ENCODE measurements around the gene TTI1. TPM values are rescaled to one million over a fixed set of nuclear protein-coding genes. Genes with fewer than 3 reads are reported as not detected.

TTI1 gene
- total RNA-seq, 2 experiments from 2014 or later, result 29.3 to 32.2 TPM

GRCh38 chr20:37938954-37939353 lies 94.3 kb downstream of the TTI1 start:
- Mint-ChIP-seq H3K27me3 (ENCODE audit: low read depth) (no peaks in the 10 kb centered on the region), H3K9me3 (ENCODE audit: insufficient read depth) (no peaks in the 10 kb centered on the region), H3K4me3 (no peak overlapping the region), H3K4me1 (ENCODE audit: low read depth) (no peaks in the 10 kb centered on the region), H3K36me3 (ENCODE audit: low read depth) (no peaks in the 10 kb centered on the region), H3K27ac (no peak overlapping the region)
- ChIA-PET POLR2A (no interaction called here), CTCF (no interaction called here)
- no peak for ATAC-seq
- no peak for DNase-seq

- Mint-ChIP-seq H3K27ac (no peak overlapping the region), H3K4me3 (no peak overlapping the region), H3K36me3 (ENCODE audit: low read depth) (no peaks in the 10 kb centered on the region), H3K4me1 (ENCODE audit: low read depth) (no peaks in the 10 kb centered on the region), H3K9me3 (ENCODE audit: insufficient read depth) (no peaks in the 10 kb centered on the region), H3K27me3 (ENCODE audit: low read depth) (no peaks in the 10 kb centered on the region)
- DNase-seq (no peak), ATAC-seq (no peak)
- ChIA-PET POLR2A (no interaction called here), CTCF (no interaction called here)
Observed at GRCh38 chr20:37938181-37938750, 95.0 kb downstream of the TTI1 start.

GRCh38 chr20:37937686-37938085 lies 95.6 kb downstream of the TTI1 start:
- H3K27ac Mint-ChIP-seq, result no peak overlapping the region
- DNase-seq (no peak), ATAC-seq (no peak)
- H3K4me3 Mint-ChIP-seq, result no peak overlapping the region
- H3K27me3 Mint-ChIP-seq (ENCODE audit: low read depth), result peaks cover under 1% of the 10 kb centered on the region
- no peaks in the 10 kb centered on the region for H3K9me3 Mint-ChIP-seq (ENCODE audit: insufficient read depth)
- no peaks in the 10 kb centered on the region for H3K4me1 Mint-ChIP-seq (ENCODE audit: low read depth)
- POLR2A ChIA-PET, result no interaction called here
- H3K36me3 Mint-ChIP-seq (ENCODE audit: low read depth), result no peaks in the 10 kb centered on the region
- CTCF ChIA-PET, result no interaction called here

- no peaks in the 10 kb centered on the region for H3K4me1 Mint-ChIP-seq (ENCODE audit: low read depth)
- H3K27me3 Mint-ChIP-seq (ENCODE audit: low read depth), result peaks cover 3% of the 10 kb centered on the region
- ChIA-PET POLR2A (no interaction called here), CTCF (no interaction called here)
- ATAC-seq (no peak), DNase-seq (no peak)
- H3K27ac Mint-ChIP-seq, result no peak overlapping the region
- no peaks in the 10 kb centered on the region for H3K36me3 Mint-ChIP-seq (ENCODE audit: low read depth)
- H3K4me3 Mint-ChIP-seq, result no peak overlapping the region
- H3K9me3 Mint-ChIP-seq (ENCODE audit: insufficient read depth), result no peaks in the 10 kb centered on the region
Observed at GRCh38 chr20:37936451-37936850, 96.8 kb downstream of the TTI1 start.

- H3K4me1 Mint-ChIP-seq (ENCODE audit: low read depth), result no peaks in the 10 kb centered on the region
- POLR2A ChIA-PET, result no interaction called here
- no peaks in the 10 kb centered on the region for H3K36me3 Mint-ChIP-seq (ENCODE audit: low read depth)
- H3K4me3 Mint-ChIP-seq, result no peak overlapping the region
- CTCF ChIA-PET, result no interaction called here
- DNase-seq, result no peak
- ATAC-seq, result no peak
- no peak overlapping the region for H3K27ac Mint-ChIP-seq
- H3K27me3 Mint-ChIP-seq (ENCODE audit: low read depth), result peaks cover 3% of the 10 kb centered on the region
- no peaks in the 10 kb centered on the region for H3K9me3 Mint-ChIP-seq (ENCODE audit: insufficient read depth)
Observed at GRCh38 chr20:37936041-37936440, 97.2 kb downstream of the TTI1 start.

- ChIA-PET POLR2A (no interaction called here), CTCF (no interaction called here)
- Mint-ChIP-seq H3K9me3 (ENCODE audit: insufficient read depth) (no peaks in the 10 kb centered on the region), H3K4me1 (ENCODE audit: low read depth) (no peaks in the 10 kb centered on the region), H3K27me3 (ENCODE audit: low read depth) (peaks cover 4% of the 10 kb centered on the region), H3K4me3 (no peak overlapping the region), H3K27ac (no peak overlapping the region), H3K36me3 (ENCODE audit: low read depth) (no peaks in the 10 kb centered on the region)
- DNase-seq (no peak), ATAC-seq (no peak)
Observed at GRCh38 chr20:37935435-37935834, 97.8 kb downstream of the TTI1 start.

- H3K4me1 Mint-ChIP-seq (ENCODE audit: low read depth), result no peaks in the 10 kb centered on the region
- no peaks in the 10 kb centered on the region for H3K9me3 Mint-ChIP-seq (ENCODE audit: insufficient read depth)
- ATAC-seq (no peak), DNase-seq (no peak)
- ChIA-PET POLR2A (no interaction called here), CTCF (no interaction called here)
- no peaks in the 10 kb centered on the region for H3K36me3 Mint-ChIP-seq (ENCODE audit: low read depth)
- H3K27me3 Mint-ChIP-seq (ENCODE audit: low read depth), result peaks cover 6% of the 10 kb centered on the region
- H3K27ac Mint-ChIP-seq, result no peak overlapping the region
- no peak overlapping the region for H3K4me3 Mint-ChIP-seq
Observed at GRCh38 chr20:37934634-37935375, 98.5 kb downstream of the TTI1 start.

- POLR2A ChIA-PET, result no interaction called here
- H3K4me1 Mint-ChIP-seq (ENCODE audit: low read depth), result no peaks in the 10 kb centered on the region
- H3K27me3 Mint-ChIP-seq (ENCODE audit: low read depth), result peaks cover 10% of the 10 kb centered on the region
- no peak overlapping the region for H3K27ac Mint-ChIP-seq
- DNase-seq (no peak), ATAC-seq (no peak)
- no peaks in the 10 kb centered on the region for H3K9me3 Mint-ChIP-seq (ENCODE audit: insufficient read depth)
- no peaks in the 10 kb centered on the region for H3K36me3 Mint-ChIP-seq (ENCODE audit: low read depth)
- CTCF ChIA-PET, result no interaction called here
- no peak overlapping the region for H3K4me3 Mint-ChIP-seq
Observed at GRCh38 chr20:37933786-37934633, 99.2 kb downstream of the TTI1 start.

Other genes with a start within 250 kb of the TTI1 start
- under 1 TPM in 1 of 2 experiments, not detected in 1; 0.21 TPM for gene VSTM2L, start 130.3 kb downstream of the TTI1 start, total RNA-seq
- gene RPRD1B, start 290 bp upstream of the TTI1 start, total RNA-seq, result 10 to 100 TPM; 32.4 to 34.3 TPM
- under 1 TPM; 0.31 to 0.34 TPM for gene TGM2, start 131.8 kb upstream of the TTI1 start, total RNA-seq
- gene KIAA1755, start 227.3 kb upstream of the TTI1 start, total RNA-seq, result not detected

Measured in activated CD8-positive, alpha-beta T cell treated with anti-CD3 and anti-CD28 coated beads, Interleukin-2, amount 10 ng/mL, durations not matched to agents 7 days and 5 days (primary cell).